Esophagus squamous epithelium (tissue), 5 donors: Measurements from ENCODE around the gene RFTN2. TPM values are rescaled to one million over a fixed set of nuclear protein-coding genes. Genes with fewer than 3 reads are reported as not detected.

Experiments
- DNase-seq: peaks from one replicate; lab custom pipeline; 2025; lab: John Stamatoyannopoulos, UW
- H3K27ac ChIP-seq, 4 donors: fragments of 200-600 bp; sonication (generic); one replicate each; pipeline ENCODE4 v1.5.1; 2016 to 2019; ENCODE audit warnings: mild to moderate bottlenecking in 1 of 4
- H3K27me3 ChIP-seq, 4 donors: fragments of 200-600 bp; sonication (generic); 1 replicate in 3 of 4; 2 replicates in 1 of 4; pipeline versions ENCODE4 v1.5.1 to v1.6.0; 2017 to 2021; ENCODE audit warnings: antibody characterized with exemption in 1 of 4
- H3K36me3 ChIP-seq, 3 donors: fragments of 200-600 bp; sonication (generic); one replicate each; pipeline ENCODE4 v1.5.1; 2016 to 2019
- H3K4me1 ChIP-seq, 3 donors: fragments of 200-600 bp; sonication (generic); one replicate each; pipeline ENCODE4 v1.5.1; 2017 to 2019
- H3K4me3 ChIP-seq, 4 donors: fragments of 200-600 bp; sonication (generic); 1 replicate in 3 of 4; 2 replicates in 1 of 4; pipeline ENCODE4 v1.5.1; 2016 to 2019; ENCODE audit warnings: mild to moderate bottlenecking in 2 of 4, moderate library complexity in 1 of 4
- H3K9me3 ChIP-seq, 3 donors: fragments of 200-600 bp; sonication (generic); one replicate each; pipeline ENCODE4 v1.5.1; 2016 to 2019
- POLR2A ChIP-seq, 4 donors: fragments of 450-650 bp; IDR thresholded peaks; one replicate each; pipeline ENCODE4 v1.6.1; 2017; ENCODE audit warnings: antibody characterized with exemption in 4 of 4, mild to moderate bottlenecking in 4 of 4, moderate library complexity in 3 of 4
- WGBS, 2 donors: methylation state at CpG; one replicate each; pipeline ENCODE4 v1.1.5; 2018; 5-methylcytosine and 5-hydroxymethylcytosine counted together
- intact Hi-C: fragments of 100-400 bp; cut with DNase I; formaldehyde crosslinking; loops from one replicate; pipeline ENCODE4 v1.15.0; 2022
- total RNA-seq, 4 donors: library from RNA; depleted of rRNA; stranded (reverse); fragments of >200 nt; gene quantifications; one replicate each; pipeline ENCODE4 v1.1.0, GENCODE V29; 2016
- TF ChIP-seq, protein P1 (sequence below), 6 experiments: fragments of 450-650 bp in 4 of 6; fragments of 200-600 bp in 2 of 6; sonication (generic) in 2 of 6; IDR thresholded peaks; one replicate each; pipeline ENCODE4 v1.5.1; 2016 to 2019; ENCODE audit warnings: antibody characterized with exemption in 6 of 6, mild to moderate bottlenecking in 4 of 6, moderate library complexity in 4 of 6
- donor health status: DM: yes; HTN: yes; CAD: no.

RFTN2 gene
- total RNA-seq, 4 donors from 2014 or later: 1.4 to 7.4 (median 2.7) TPM; not detected in 1

DNA sequence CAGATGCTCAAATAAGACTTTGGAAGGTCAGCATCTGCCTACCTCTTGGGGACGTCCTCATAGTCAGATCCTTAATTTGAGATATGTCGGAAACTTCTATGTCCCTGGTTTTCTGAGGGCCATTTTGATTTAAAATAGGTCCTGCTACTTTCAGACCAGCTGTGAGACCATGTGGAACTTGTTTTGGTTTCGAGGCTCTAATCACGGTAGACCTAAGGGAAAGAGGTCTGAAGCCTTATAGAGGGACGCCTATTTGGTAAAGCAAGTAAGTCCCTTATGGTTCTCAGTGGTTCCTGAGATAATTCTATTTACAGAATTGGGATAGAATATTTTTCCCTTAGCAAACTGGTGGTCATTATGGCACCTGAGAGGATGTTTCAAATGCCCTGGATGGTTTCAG is 75.1 kb downstream of the RFTN2 start:
- no peaks in the 10 kb centered on the region for H3K9me3 ChIP-seq
- WGBS, 2 donors: 94 to 95% methylated on average over 5 of the region's 5 CpGs
- no peak overlapping the region for H3K4me3 ChIP-seq
- H3K36me3 ChIP-seq: no peaks in the 10 kb centered on the region
- no peak for DNase-seq
- no peak overlapping the region for H3K27ac ChIP-seq
- no peak for TF ChIP-seq POLR2A (IDR thresholded peaks at IDR 0.05)
- TF ChIP-seq, protein P1, sequence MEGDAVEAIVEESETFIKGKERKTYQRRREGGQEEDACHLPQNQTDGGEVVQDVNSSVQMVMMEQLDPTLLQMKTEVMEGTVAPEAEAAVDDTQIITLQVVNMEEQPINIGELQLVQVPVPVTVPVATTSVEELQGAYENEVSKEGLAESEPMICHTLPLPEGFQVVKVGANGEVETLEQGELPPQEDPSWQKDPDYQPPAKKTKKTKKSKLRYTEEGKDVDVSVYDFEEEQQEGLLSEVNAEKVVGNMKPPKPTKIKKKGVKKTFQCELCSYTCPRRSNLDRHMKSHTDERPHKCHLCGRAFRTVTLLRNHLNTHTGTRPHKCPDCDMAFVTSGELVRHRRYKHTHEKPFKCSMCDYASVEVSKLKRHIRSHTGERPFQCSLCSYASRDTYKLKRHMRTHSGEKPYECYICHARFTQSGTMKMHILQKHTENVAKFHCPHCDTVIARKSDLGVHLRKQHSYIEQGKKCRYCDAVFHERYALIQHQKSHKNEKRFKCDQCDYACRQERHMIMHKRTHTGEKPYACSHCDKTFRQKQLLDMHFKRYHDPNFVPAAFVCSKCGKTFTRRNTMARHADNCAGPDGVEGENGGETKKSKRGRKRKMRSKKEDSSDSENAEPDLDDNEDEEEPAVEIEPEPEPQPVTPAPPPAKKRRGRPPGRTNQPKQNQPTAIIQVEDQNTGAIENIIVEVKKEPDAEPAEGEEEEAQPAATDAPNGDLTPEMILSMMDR (IDR thresholded peaks at IDR 0.05): no peak
- intact Hi-C loops: no loop called here
- peaks cover 3 to 31% (median 13%) of the 10 kb centered on the region in 3 donors for H3K4me1 ChIP-seq
- no peaks in the 10 kb centered on the region for H3K27me3 ChIP-seq

DNA sequence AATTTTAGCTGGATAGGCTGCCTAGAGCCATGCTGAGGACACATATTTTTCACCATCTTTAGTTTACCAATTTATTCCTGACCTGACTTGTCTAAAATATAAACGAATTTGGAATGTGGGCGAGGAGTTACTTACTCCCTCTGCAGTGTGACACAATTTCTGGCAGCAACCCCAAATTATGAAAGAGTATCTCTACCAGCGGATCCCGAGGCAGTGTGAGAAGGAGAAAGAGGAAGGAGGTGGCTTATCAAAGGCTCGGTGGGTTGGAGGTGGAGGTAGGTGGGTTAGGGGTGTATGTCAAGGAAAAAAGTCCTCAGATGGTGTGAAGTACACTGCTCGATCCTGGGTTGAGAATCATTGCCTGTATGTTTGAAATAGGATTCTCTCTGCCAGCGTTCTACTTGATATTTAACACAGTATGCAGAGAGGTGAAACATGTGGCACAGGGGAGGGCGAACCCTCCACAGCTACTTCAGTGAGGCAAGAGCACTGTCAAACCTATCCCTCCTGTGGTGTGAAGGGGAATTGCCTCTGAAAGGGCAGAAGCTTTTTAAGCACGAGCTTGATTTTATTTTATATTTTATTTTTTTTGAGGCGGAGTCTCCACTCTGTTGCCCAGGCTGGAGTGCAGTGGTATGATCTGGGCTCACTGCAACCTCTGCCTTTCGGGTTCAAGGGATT is 76.0 kb downstream of the RFTN2 start:
- no peak for TF ChIP-seq POLR2A (IDR thresholded peaks at IDR 0.05)
- TF ChIP-seq, protein P1 (IDR thresholded peaks at IDR 0.05): peak in 5 of 6 experiments; percentile 36 to 69 (median 60)
- Histone ChIP-seq H3K27me3 (no peaks in the 10 kb centered on the region), H3K27ac (peak overlapping the region; percentile 45 to 75 (median 57)), H3K9me3 (no peaks in the 10 kb centered on the region), H3K4me3 (peak overlapping the region in 1 of 4 donors; percentile 45), H3K4me1 (peaks cover 3 to 40% (median 13%) of the 10 kb centered on the region in 3 donors), H3K36me3 (no peaks in the 10 kb centered on the region)
- no peak for DNase-seq
- intact Hi-C loops: no loop called here
- WGBS, 2 donors: 26 to 35% methylated on average over 11 of the region's 11 CpGs

DNA sequence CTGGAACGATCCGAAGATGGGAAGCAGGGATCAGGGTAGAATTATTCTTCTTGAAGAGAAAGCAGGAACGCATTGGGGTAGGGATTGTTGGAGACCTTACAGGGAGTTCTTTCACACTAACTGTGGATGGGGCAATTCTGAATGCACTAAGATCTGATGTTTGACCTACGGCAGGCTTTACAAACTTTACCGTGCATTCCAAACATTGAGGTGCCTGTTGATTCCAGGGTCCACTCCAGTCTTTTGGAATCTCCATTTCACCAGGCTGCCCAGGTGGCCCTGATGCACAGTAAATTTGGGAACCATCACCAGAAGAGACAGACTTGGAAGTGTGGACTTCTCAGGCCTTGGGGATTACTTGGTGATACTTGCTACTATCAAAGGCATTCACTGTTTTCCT is 76.9 kb downstream of the RFTN2 start:
- 89 to 95% methylated on average over 5 of the region's 5 CpGs for WGBS, 2 donors
- intact Hi-C loops: no loop called here
- Histone ChIP-seq H3K27me3 (no peaks in the 10 kb centered on the region), H3K36me3 (no peaks in the 10 kb centered on the region), H3K4me3 (no peak overlapping the region), H3K4me1 (peaks cover 3 to 44% (median 13%) of the 10 kb centered on the region in 3 donors), H3K27ac (no peak overlapping the region), H3K9me3 (no peaks in the 10 kb centered on the region)
- DNase-seq: no peak
- no peak for TF ChIP-seq POLR2A (IDR thresholded peaks at IDR 0.05)
- TF ChIP-seq, protein P1 (IDR thresholded peaks at IDR 0.05): no peak

DNA sequence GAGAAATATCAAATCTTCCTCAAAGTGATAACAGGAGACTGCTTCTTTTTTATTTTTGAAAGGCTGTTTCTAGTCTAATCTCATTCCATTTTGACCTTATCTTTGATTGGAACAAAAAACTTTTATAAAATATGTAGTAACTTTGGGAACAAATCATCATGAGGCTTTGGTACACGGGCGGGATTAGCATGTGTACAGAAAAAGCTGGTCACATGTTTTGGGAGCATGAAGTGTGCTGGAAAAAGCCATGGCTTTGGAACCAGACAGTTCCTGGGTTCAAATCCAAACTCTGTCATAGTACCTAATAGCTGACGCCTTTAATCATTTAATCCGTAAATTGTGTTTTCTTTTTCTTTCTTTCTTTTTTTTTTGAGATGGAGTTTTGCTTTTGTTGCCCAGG is 78.2 kb downstream of the RFTN2 start:
- Histone ChIP-seq H3K27me3 (no peaks in the 10 kb centered on the region), H3K9me3 (no peaks in the 10 kb centered on the region), H3K4me1 (peaks cover 5 to 49% (median 15%) of the 10 kb centered on the region in 3 donors), H3K27ac (peak overlapping the region in 2 of 4 donors; percentile 43 to 51), H3K4me3 (no peak overlapping the region), H3K36me3 (no peaks in the 10 kb centered on the region)
- TF ChIP-seq POLR2A (IDR thresholded peaks at IDR 0.05): no peak
- TF ChIP-seq, protein P1 (IDR thresholded peaks at IDR 0.05): no peak
- no peak for DNase-seq
- 71 to 76% methylated on average over 4 of the region's 4 CpGs for WGBS, 2 donors
- intact Hi-C loops: no loop called here

DNA sequence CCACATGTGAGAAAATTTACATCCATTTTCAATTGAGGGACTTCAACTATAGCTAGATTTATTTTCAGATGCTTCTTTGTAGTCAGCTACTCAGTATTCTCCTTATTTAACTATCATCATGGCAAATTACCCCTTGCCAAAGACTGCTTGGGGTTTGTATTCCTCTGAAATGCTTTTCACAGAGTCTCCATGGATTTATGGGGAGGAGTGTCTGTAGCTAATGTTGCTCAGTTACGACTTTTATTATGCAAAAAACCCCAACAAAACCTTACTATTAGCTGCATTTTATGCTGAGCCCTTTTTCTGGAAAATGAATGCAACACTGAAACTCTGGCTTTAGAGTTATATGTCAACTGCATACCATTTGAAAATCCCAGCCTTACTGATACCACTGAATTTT is 78.6 kb downstream of the RFTN2 start:
- peaks cover 9 to 53% (median 19%) of the 10 kb centered on the region in 3 donors for H3K4me1 ChIP-seq
- H3K9me3 ChIP-seq: no peaks in the 10 kb centered on the region
- intact Hi-C loops: no loop called here
- no peak overlapping the region for H3K4me3 ChIP-seq
- H3K27me3 ChIP-seq: no peaks in the 10 kb centered on the region
- H3K36me3 ChIP-seq: no peaks in the 10 kb centered on the region
- DNase-seq: no peak
- H3K27ac ChIP-seq: peak overlapping the region in 2 of 4 donors; percentile 43 to 51
- TF ChIP-seq, protein P1 (IDR thresholded peaks at IDR 0.05): no peak
- TF ChIP-seq POLR2A (IDR thresholded peaks at IDR 0.05): no peak
- 36 to 50% methylated on average over 1 of the region's 1 CpG for WGBS, 2 donors
